AG10803 (cell line): Measurements from ENCODE around the gene ERP44.
A peak's percentile ranks its signal among the peaks of the same experiment; 100 is the strongest.

Experiments used
- DNase-seq: peaks from one replicate; pipeline ENCODE4 v3.0.0; 2010; ENCODE audit warnings: low read depth
- H3K4me3 ChIP-seq: 2 replicates; pipeline ENCODE4 v1.5.1; 2011; ENCODE audit warnings: mild to moderate bottlenecking, low read length, control low read depth
- TF ChIP-seq, protein P1 (sequence below): conservative IDR thresholded peaks from 2 replicates; pipeline ENCODE4 v1.5.1; 2011; ENCODE audit warnings: mild to moderate bottlenecking, low read length, control low read depth, inconsistent platforms

The ERP44 gene

DNA sequence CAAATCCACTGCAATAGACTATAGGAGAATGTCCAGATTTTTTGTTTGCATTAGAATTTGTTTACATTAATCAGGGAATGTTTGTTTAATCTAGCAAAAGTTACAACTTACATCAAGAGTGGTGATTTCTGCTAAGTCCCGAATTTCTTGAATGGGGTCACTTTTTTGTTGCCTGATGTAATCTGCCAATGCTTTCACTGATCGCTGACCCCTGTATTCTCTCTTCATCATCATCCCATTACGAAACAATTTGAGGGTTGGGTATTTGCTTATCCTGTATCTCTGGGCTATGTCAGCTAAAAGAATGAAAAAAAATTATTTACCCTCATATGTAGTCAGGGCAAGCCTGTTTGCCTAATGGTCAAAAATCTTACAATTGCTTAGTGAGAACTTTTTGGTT, 76.9 kb downstream of the ERP44 start:
- no peak overlapping the region for H3K4me3 ChIP-seq
- TF ChIP-seq, protein P1, sequence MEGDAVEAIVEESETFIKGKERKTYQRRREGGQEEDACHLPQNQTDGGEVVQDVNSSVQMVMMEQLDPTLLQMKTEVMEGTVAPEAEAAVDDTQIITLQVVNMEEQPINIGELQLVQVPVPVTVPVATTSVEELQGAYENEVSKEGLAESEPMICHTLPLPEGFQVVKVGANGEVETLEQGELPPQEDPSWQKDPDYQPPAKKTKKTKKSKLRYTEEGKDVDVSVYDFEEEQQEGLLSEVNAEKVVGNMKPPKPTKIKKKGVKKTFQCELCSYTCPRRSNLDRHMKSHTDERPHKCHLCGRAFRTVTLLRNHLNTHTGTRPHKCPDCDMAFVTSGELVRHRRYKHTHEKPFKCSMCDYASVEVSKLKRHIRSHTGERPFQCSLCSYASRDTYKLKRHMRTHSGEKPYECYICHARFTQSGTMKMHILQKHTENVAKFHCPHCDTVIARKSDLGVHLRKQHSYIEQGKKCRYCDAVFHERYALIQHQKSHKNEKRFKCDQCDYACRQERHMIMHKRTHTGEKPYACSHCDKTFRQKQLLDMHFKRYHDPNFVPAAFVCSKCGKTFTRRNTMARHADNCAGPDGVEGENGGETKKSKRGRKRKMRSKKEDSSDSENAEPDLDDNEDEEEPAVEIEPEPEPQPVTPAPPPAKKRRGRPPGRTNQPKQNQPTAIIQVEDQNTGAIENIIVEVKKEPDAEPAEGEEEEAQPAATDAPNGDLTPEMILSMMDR = no peak
- no peak for DNase-seq

DNA sequence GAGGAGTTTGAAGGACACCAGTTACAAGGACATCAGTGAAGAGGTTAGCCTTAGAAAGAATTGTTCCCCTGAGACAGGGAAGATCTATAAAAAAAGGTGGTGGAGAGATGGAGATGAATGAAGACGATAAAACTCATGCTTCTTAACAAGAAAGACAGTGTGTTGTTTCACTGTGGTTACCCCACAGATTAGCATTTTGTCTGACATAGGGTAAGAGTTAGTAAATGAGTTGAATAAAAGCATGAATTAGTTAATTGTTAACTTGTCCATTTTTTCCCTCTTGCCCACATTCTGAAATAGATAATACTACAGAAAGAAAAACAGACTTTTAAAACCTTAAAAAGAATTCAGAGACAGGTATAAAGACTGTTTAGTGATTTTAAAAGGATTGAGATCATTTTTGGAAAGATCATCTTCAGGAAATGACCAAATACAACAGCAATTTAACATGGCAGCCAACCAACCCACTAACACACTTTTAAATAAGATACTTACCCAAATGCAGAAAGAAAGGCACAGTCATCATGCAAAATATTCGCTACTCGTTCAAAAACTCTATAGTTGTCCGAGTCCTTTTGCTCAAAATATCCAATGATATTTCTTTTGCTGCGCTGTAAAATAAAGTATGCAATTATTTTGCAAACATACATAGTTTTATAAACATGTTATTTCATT, 78.5 kb downstream of the ERP44 start:
- TF ChIP-seq, protein P1 = no peak
- peak; percentile 41 for DNase-seq
- no peak overlapping the region for H3K4me3 ChIP-seq

DNA sequence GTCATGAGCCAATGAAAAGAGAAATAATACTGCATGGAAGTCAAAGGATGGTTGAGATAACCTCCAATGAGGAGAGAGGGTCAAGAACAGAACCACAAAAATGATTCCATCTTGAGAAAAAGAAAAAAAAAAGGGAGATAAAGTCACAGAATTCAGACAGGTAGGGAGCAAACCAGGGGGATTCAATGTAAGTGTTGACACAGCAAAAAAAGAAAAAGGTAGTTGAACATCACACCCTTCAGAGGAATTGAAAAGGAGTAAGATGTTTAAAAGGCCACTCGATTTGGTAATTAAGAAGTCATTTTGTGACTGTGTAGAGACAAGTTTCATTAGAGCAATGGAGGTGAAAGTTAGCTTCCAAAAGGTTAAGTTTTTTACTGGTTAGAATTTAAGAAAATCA, 79.3 kb downstream of the ERP44 start:
- TF ChIP-seq, protein P1 = no peak
- no peak overlapping the region for H3K4me3 ChIP-seq
- DNase-seq = no peak

DNA sequence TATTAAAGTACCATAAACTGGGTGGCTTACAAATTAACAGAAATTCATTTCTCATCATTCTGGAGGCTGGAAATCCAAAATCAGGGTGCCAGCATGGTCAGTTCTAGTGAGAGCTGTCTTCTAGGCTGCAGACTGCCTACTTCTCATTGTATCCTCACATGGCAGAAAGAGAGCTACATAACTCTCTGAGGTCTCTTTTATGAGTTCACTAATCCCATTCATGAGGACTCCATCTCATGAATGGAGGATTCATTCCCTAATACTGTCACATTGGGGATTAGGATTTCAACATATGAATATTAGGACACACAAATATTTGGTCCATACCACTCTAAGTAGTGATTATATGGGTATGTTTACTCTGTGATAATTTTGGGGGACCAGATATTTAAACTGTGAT, 84.0 kb downstream of the ERP44 start:
- TF ChIP-seq, protein P1 = no peak
- H3K4me3 ChIP-seq = no peak overlapping the region
- no peak for DNase-seq

DNA sequence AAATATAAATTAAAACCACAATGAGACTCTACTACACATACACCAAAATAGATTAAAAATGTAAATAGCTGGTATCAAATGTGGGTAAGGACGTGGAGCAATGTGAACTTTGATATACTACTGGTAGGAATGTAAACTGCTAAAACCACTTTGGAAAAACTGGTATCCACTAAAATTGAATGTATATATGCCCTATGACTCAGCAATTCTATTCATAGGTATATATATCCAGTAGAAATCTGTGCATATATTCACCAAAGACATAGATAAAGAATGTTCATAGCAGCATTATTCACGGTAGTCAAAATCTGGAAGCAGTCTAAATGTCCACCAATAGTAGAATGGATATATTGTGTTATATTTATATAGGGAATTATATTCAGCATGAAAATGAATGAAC, 85.2 kb downstream of the ERP44 start:
- TF ChIP-seq, protein P1 = no peak
- no peak for DNase-seq
- no peak overlapping the region for H3K4me3 ChIP-seq

DNA sequence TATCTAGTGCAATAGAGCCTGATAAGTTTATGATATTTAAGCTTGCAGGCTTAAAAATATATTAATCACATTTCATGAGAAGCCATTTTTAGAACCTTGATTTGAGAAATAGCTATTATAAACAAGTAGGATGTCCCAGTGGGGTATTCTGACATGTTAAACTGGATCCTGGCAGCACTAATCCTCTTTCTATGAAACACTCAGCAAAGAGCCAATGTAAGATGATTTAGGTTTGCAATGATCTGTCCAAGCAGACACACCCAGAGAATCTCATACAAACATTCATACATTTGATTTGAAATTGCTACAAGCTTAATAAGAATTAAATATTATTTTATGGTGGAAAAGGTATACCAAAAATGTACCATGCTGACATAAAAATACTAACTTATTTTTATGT, 86.5 kb downstream of the ERP44 start:
- DNase-seq = no peak
- TF ChIP-seq, protein P1 = no peak
- H3K4me3 ChIP-seq = no peak overlapping the region

DNA sequence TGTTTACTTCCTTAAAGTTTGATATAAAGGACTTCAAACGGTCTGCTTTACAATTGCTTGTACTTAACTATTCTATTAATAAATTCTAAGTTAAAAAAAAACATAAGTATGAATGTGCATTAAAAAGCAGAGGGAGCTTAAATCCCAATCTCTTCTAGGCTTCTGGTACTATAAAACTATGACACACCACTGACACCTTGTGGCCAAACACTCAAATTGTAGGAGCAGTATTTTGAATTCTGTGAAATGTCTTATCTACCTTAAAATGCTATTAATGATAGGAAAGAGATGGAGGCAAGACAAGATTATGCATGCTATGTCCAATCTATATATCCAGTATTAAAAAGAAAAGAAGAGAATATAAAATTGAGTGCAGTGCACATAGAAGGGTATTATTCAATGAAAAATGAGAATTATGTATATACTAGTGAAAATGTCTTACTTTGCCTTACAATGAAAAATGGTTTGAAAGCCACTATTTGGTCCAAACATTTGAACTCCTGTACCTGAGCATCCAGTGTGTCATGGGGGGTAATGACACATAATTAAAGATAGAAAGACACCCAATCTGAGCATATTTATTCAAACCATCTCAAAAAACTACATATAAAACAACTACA, 87.6 kb downstream of the ERP44 start:
- no peak overlapping the region for H3K4me3 ChIP-seq
- peak; percentile 48 for DNase-seq
- TF ChIP-seq, protein P1 = peak; percentile 58
